Mammary epithelial cell (primary cell): Measurements from ENCODE around the gene POMGNT2.

Source experiments
- EZH2 ChIP-seq: IDR thresholded peaks from 2 replicates; pipeline ENCODE4 v1.6.1; 2012; ENCODE audit warnings: low read length, inconsistent platforms, borderline replicate concordance
- TF ChIP-seq, protein P1 (sequence below), 2 donors: IDR thresholded peaks in 1 of 2; conservative IDR thresholded peaks in 1 of 2; 2 replicates each; pipeline ENCODE4 v1.5.1; 2011 to 2012; ENCODE audit warnings: inconsistent platforms in 2 of 2, low read length in 2 of 2, mild to moderate bottlenecking in 2 of 2, control low read depth in 1 of 2, low read depth in 1 of 2; ENCODE audit not compliant: insufficient read depth in 1 of 2; ENCODE audit errors: extremely low read depth in 1 of 2

DNA sequence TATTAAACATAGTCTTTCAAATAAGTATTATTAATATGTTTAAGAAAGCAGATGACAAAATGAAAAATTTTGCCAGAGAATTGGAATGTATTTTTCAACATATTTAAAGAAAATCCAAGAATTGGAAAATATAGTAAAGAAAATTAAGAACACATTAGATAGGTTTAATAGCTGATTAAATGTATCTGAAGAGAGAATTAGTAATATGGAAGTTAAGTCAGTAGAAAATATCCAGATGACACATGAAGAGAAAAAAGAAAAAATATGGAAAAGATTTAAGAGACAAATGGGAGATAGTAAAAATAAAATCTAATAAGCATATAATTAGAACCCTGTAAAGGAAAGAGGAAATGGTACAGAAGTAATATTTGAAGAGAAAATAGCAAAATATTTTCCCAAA, 18.0 kb upstream of the POMGNT2 start:
- no peak for TF ChIP-seq EZH2
- TF ChIP-seq, protein P1, sequence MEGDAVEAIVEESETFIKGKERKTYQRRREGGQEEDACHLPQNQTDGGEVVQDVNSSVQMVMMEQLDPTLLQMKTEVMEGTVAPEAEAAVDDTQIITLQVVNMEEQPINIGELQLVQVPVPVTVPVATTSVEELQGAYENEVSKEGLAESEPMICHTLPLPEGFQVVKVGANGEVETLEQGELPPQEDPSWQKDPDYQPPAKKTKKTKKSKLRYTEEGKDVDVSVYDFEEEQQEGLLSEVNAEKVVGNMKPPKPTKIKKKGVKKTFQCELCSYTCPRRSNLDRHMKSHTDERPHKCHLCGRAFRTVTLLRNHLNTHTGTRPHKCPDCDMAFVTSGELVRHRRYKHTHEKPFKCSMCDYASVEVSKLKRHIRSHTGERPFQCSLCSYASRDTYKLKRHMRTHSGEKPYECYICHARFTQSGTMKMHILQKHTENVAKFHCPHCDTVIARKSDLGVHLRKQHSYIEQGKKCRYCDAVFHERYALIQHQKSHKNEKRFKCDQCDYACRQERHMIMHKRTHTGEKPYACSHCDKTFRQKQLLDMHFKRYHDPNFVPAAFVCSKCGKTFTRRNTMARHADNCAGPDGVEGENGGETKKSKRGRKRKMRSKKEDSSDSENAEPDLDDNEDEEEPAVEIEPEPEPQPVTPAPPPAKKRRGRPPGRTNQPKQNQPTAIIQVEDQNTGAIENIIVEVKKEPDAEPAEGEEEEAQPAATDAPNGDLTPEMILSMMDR (conservative IDR thresholded peaks at IDR 0.05 in 1 of 2, IDR thresholded peaks at IDR 0.05 in 1 of 2; ENCODE audit: extremely low read depth in 1 of 2, insufficient read depth in 1 of 2, low read depth in 1 of 2, low read length in 2 of 2): no peak
